ENCODE measurements around the gene PDGFRB.
A peak's percentile ranks its signal among the peaks of the same experiment; 100 is the strongest.

PDGFRB gene

DNA sequence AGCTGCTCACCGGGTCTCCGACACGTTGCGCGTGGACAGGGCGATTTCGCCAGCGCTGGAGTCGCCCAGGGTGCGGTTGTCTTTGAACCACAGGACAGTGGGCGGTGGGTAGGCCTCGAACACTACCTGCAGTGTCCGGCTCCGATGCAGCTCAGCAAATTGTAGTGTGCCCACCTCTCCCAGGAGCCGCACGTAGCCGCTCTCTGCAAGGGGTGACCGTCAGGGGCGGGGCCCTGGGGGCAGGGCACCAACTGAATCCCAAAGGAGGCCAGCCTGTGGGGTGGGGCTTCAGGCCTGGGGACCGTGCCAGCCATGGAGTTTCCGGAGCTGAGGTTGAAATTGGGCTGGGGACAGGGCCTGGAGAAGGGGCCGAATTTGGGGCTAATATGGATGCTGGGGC lies 22.9 kb downstream of the PDGFRB start:
- DNase-seq (ENCODE audit: low spot score): no peak
- no peak for FAIRE-seq

DNA sequence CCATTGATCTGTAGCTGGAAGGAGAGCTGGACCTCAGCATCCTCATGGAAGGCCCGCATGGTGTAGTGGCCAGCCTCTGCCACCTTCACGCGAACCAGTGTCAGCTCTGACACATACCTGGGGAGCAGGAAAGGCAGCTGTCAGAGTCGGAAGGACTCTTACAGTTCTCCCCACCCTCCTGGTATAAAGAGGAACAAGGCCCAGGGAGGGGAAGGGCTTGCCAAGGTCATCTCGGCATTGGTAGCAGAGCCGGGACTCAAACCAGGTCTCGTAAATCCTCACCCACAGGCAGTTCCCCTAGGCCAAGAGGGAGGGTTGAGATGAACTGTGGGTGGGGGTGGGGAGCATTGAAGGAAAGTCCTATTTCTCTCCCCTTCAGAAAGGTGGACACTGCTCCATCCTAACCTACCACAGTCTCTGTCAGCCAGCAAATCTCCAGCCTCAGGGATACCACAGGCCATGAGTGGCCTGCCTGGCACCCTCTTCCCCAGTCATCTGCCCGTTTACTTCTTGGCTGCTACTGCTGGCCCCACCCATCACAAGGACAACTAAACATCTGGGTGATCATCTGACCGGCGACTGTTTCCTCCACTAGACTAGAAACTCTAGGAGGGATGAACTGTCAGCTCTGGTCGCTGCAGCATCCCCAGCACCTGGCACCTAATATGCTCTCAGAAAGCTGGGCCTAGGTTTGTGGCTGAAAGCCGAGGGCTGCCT lies 23.5 kb downstream of the PDGFRB start:
- FAIRE-seq: no peak
- DNase-seq (ENCODE audit: low spot score): no peak

DNA sequence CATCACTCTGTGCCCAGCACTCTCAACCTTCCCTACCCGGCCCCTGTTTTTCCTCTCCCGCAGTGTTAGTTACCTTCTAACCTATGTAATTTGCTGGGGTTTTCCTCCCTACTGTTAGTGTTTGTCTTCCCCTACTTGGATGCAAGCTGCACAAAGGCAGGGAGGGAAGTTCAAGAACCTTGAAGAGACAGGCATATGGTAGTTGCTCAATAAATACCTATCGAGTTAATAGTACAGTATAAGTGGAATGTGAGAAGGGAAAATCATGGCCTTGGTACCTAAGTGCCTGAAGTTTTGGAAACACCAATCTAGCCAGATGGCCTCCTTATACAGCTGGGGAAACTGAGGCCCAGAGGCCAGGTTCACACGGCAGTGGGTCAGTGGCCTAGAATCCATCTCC lies 24.2 kb downstream of the PDGFRB start:
- DNase-seq (ENCODE audit: low spot score) (no peak), FAIRE-seq (no peak)

DNA sequence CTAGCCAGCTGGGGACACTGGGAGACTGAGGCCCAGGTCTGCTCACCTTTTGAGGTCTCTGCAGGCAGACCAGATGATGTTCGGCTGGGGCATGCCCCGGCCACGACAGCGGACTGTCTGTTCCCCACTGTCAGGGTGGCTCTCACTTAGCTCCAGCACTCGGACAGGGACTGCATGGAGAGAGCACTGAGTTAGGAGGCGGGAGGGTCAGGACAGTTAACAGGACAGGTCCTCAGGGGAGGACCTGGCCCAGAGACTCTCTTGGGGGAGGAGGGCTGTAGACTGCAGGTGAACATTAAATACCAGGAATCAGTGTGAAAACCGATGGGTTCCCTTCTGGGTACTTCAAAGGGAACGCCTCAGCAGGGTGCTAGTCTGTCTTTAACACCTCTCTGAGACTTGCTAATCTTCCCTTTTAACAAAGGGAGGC lies 25.1 kb downstream of the PDGFRB start:
- DNase-seq (ENCODE audit: low spot score) (no peak), FAIRE-seq (no peak)

DNA sequence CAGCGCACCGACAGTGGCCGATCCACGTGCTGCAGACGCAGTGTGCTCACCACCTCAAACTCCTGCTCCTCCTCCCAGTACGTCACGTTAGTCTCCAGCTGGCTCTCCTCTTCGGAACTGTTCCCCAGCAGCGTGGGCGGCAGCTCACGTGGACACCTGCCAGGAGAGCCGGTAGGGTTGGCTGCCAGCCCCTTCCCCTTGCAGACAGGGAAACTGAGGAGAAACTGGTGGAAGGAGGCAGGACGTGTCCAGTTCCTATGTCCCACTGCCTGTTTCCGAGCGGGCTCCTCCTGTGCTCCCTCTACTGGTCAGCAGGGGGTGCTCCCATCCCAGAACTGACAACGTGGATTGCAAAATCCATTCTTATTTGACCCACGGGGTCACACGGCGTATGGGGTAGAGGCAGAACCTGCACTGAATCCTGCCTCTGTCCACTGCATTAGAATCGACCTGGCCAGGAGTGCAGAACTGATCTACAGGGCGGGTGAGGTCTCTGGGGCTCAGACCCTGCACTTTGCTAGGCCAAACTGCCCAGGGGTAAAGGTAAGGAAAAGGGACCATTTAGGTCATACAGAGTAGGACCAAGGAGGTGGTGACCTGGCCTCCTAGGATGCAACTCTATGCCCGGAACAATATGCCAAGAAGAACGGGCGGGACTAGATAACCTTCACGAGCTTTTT lies 25.7 kb downstream of the PDGFRB start:
- no peak for FAIRE-seq
- peak; percentile 54 for DNase-seq (ENCODE audit: low spot score)

DNA sequence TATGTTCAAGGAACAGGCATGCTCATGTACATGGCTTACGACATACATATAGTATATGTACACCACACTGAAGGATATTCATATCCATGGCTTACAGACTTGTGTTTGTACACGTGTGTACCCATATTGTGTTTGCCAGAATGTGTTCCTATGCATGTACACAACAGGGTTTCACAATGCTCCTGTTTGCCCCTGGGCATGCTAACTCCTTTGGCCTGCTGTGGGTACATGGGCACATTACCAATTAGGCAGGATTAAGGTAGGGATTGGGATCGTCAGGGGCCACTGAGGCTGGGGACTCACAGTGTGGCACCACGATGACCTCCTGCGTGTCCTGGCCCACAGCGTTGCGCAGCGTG lies 26.2 kb downstream of the PDGFRB start:
- FAIRE-seq: no peak
- no peak for DNase-seq (ENCODE audit: low spot score)

DNA sequence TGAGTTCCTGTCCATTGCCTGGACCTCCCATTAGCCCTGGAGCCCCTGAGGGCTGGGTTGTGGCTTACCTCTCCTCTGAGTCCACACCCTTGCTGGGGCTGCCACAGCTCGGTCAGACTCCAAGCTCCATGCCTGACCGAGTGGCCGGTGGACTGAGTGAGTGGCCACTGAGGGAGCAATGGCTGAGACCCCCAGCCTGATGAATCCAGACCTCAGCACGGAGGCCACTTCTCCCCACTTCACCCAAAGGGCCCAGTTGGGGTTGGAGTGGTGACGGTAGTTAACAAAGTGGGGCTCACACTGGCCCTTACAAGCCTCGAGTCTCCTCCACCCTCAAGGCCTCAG lies 28.8 kb downstream of the PDGFRB start:
- DNase-seq (ENCODE audit: low spot score) (no peak), FAIRE-seq (no peak)

DNA sequence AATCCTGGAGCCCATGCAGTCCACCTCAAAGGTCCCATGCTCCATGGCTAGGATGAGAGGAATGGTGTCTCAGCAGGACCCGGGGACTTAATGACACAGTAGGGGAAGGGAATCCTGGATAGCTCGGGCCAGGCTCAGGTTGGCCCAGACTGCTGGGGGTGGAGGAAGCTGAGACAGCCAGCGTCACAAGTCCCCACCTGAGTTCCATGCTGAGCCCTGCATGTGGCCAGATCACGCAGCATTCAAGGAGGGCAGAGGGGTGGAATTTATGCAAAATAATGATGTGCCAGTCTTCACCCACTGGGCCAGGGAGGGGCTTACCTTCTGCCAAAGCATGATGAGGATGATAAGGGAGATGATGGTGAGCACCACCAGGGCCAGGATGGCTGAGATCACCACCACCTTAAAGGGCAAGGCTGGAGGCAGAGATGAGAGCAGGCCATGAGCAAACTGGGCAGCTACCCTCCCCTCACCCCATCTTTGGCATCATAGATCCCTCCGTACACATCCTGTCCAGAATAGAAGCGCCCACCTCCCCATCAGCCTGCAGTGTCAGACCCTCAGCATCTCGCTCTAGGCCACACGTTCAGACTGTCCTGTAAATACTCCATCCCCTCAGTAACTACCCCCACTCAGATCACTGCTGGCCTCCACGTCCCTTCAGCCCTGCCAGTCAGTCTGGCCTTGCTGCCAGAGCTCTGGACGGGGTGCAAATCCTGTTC lies 29.3 kb downstream of the PDGFRB start:
- FAIRE-seq: no peak
- DNase-seq (ENCODE audit: low spot score): no peak

DNA sequence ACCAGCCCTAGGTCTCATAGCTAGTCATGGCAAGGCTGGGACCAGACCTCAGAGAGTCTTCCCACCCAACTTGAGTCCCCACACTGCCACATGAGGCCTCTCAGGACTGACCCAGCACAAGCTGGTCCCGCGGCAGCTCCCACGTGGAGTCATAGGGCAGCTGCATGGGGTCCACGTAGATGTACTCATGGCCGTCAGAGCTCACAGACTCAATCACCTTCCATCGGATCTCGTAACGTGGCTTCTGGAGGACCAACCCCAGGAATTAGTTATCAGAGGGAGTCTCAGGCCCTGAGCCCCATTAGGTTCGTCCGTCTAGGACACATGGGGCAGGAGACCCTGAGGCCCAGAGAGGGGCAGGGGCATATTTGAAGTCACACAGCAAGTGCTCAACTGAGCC lies 30.3 kb downstream of the PDGFRB start:
- FAIRE-seq (no peak), DNase-seq (ENCODE audit: low spot score) (no peak)

DNA sequence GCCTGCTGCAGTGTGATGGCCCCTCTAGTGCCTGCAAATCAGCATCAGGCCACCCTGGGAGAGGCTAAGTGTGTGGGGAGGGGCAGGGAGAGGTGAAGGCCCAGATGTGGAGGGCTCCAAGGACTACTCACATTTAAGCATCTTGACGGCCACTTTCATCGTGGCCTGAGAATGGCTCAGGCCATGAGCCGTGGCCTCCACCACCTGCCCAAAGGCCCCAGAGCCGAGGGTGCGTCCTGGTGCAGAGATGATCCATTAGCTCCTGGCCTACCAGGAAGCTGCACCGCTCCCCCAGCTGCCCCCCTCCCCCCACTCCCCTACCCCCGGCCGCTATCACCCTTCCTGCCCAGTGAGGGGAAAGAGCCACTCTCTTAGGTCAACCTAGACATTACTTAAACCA lies 31.0 kb downstream of the PDGFRB start:
- FAIRE-seq (no peak), DNase-seq (ENCODE audit: low spot score) (no peak)

DNA sequence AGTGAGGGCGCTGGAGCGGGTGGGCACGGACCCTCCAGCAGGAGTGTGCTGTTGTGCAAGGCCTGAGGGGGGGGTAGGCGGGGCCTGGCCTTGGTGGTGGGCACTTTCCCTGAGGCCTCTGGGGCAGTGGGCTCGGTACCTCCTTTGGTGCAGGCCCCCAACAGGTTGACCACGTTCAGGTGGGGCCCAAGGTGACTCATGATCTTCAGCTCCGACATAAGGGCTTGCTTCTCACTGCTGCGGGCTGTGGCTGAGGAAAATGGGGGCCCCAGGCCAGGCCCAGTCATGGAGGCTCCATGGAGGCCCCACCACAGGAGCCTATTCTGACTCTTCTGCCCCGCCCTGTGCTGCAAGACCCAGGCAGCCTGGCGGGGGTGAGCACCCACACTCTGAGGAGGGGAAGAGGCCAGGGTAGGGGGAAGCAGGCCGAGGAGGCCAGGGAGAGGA lies 31.5 kb downstream of the PDGFRB start:
- FAIRE-seq (no peak), DNase-seq (ENCODE audit: low spot score) (no peak)

DNA sequence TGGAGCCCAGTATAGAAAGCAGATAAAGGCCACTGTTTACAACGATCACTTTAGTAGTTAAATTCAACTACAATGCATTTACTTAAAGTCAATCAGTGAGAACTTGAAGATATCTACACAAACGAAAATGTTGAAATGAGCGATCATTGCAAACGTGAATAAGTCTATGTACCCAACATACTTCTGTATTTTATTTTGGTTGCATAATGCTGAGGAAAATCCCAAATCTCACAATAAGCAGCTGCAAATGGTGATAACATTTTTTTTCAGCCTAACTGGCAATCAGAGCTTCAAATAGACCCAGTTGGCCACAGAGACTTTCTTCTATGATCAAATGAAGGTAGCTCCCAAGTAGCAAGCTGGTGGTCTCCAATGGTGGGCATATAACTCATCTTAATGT lies 32.1 kb downstream of the PDGFRB start:
- FAIRE-seq (no peak), DNase-seq (ENCODE audit: low spot score) (no peak)

DNA sequence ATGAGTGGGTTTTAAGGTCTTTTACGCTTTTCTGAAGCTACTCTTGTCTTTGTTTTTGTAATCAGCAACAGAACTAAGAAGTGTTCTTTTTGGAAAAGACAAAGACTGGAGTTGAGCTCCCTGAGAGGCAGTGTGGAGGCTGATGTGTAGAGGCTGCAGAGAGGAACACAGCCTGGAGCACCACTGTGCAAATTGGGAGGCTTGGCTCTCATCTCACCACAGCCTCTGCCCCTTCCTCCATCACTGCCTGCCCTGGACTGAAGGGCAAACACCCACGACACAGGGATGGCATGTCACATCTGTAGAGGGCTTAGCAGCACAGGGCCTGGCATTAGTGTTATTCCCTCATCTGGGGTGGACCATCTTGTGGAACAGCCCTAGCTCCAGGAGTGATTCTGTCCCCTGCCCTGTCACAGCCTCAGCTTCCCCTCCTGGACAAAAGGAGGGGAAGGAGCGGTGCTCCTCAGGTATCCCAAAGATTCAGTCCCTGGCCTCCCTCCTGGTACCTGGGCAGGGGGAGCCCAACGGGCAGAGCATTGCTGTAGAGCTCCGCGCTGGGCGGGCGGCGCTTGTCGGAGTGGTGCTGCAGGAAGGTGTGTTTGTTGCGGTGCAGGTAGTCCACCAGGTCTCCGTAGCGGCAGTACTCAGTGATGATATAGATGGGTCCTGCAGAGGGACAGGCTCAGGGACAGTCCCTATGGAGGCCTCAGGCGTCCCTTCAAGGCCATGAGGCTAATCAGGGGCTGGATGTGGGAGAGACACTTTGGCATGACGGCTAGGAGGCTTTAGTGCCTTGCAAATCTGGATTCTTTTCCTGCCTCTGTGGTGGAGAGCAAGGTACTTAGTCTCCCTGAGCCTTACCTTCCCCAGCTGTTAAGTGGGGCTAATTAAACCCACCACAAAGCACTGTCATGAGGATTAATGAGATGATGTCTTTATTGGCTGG lies 32.8 kb downstream of the PDGFRB start:
- FAIRE-seq: no peak

DNA sequence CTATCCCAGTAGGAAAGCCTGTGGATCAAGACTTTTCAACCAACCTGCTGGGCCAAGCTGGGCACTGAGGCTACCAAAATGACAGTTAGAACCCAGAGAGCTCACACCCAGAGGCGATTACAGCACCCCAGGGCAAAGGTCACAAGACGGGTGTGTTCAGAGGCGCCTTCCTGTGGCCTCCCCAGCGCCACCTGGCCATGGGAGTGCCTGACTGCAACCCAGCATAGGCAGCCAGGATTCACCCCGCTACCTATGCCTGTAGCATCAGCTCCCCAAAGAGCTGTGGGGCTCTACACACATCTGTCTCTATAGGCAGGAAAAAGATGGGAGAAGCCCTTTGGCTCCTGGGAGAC lies 33.5 kb downstream of the PDGFRB start:
- DNase-seq (ENCODE audit: low spot score): no peak
- FAIRE-seq: no peak

More for the DNA sequence above, 32.8 kb downstream of the PDGFRB start:
- DNase-seq (ENCODE audit: low spot score): no peak

DNA sequence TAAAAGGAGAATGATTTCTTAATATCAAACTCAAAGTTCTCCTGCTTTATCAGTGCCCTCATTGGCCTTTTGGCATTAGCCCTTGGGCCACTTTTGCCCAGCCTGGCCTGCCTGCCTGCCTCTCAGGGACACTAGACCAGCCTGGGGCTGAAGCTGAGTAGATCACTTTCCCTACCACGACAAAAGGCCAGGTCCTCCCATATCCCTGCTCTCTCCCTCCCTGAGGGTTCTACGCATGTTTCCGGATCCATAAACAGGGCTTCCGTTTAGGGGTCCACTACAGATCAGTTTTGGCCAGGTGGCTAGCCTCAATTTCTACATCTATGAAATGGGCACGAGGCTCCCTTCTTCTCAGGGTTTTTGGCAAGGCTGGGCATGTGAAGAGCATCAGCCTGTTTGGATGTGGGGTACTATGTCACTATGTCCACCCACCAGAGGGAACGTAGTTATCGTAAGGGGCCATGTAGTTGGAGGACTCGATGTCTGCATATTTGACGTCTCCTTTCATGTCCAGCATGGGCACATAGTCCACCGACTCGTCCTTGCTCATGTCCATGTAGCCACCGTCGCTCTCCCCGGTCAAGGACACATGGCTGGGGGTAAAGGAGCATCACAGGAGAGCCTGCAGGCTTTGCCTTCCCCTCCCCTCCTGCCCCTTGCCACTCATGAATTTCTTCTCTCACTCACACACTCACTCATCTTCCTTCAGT lies 34.0 kb downstream of the PDGFRB start:
- DNase-seq (ENCODE audit: low spot score): no peak
- FAIRE-seq: no peak

DNA sequence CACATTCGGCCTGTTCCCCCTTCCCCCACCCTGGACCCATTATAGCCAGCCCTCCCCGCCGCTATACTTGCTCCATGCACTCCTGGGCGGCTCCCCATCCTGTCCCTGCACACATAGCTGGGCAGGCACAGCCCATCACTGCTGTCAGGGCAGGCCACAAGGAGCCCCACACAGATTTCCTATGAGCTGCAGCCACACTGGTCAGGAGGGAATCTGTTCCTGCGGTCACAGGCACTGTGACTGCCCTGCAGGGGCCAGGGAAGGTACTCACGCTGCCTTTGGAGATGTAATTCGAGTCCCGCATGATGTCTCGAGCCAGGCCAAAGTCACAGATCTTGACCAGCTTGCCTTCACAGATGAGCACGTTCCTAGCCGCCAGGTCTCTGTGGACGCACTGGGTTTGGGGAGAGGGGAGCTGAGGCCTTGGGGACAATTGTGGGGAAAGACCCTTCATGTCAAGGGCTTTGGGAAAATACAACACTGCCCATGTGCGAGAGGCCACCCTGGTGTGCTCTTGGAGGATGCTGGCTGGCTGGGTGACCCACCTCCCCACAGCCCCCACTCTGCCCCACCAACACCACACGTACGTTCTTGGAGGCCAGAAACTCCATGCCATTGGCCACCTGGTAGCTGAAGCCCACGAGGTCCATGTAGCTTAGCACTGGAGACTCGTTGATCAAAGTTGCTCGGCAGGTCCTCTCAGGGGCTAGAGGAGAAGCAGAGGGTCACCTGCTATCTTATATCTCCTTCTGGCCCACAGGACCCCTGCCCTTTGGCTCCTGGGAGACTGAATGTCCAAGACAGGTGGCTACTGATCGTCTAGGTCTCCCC lies 34.8 kb downstream of the PDGFRB start:
- FAIRE-seq: no peak

DNA sequence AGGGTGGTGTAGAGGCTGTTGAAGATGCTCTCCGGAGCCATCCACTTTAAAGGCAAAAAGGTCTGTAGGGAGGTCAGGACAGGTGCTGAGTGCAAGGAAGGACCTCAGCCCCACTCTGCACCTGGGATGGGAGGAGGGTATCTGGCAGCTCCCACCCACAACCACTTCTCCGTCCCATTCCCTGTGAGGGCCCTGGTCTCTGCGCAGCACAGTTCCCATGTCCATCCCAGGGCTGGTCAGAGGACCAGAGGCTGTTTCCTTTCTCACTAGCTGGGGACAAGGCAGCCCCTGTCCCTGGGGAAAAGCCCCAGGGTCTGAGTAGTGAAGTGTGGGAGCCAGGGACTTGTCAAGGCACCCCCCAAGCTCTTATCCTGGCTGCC lies 35.6 kb downstream of the PDGFRB start:
- FAIRE-seq: no peak

More for the DNA sequence above, 34.8 kb downstream of the PDGFRB start:
- no peak for DNase-seq (ENCODE audit: low spot score)

DNA sequence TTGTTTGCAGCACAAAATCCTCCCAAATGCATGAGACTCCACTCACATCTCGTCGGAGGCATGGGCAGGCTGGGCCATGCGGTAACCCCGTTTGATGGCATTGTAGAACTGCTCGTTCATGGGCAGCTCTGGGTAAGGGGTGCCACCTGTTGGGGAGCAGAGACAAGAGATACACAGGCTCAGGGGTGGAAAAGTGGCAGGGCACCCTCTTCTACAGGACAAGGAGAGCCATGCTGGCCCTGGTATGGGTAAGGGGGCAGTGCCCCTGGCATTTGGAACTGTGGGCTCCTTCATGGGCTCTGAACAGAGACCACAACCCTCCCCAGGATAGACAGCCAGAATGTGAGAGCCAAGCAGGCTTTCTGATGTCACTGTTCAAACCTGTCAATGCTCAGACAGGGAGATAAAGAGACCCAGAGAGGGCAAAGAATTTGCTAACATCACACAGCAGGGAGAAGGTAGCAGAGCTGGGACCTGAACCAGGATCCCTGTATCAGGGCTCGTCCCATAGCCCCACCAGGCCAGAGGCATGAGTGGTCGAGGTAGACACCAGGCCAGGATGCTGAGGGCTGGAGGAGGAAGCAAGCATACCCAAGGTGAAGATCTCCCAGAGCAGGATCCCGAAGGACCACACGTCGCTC lies 36.1 kb downstream of the PDGFRB start:
- FAIRE-seq (no peak), DNase-seq (ENCODE audit: low spot score) (no peak)

More for the DNA sequence above, 35.6 kb downstream of the PDGFRB start:
- no peak for DNase-seq (ENCODE audit: low spot score)

DNA sequence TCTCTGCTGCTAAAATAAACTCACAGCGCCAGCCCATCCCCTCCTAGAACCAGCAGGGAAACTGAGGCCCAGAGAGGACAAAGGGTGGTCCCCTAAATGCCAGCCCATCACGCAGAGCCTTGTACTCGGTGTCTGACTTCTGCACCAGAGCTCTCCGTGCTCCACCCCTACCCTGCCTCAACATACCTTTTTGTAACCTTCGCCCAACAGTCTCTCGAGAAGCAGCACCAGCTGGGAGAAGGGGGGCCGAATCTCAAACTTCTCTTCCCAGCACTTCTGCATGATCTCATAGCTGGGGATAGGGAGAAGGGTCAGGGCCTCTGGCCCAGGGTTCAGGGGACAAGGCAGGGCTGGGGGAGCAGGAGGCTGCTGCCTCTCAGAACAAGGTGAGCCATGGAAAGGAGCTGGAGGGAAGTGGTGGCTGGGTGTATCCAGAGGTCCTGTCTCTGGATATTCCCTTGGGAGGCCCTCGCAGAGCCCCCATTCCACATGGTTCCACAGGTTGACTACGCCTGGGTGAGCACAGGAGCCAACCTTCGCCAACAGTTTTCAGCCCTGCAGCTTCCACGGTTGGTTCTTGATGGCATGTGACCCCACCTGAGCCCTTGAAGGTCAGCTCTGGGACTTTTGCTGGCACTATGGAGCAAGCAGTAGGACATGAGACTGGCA lies 37.0 kb downstream of the PDGFRB start:
- FAIRE-seq (no peak), DNase-seq (ENCODE audit: low spot score) (no peak)

Measured in RCC 7860 (cell line).